Neural cell (in vitro differentiated cells): ENCODE measurements around the gene TMEM131L. TPM values are rescaled to one million over a fixed set of nuclear protein-coding genes. Genes with fewer than 3 reads are reported as not detected.
"Not testable (repeated sequence)": the region's sequence is repeated elsewhere in the genome, so short reads cannot be mapped to it uniquely, and the experiment has no call there.

Experiments used
- H2AFZ ChIP-seq: fragments of 200-600, 300-800 bp; sonication (generic), shearing (Covaris generic); 2 replicates; pipeline ENCODE4 v1.6.0; 2014; ENCODE audit warnings: low read depth, mild to moderate bottlenecking, antibody characterized with exemption, low read length, moderate library complexity
- H3F3A ChIP-seq: fragments of 200-600 bp; shearing (Covaris generic); 2 replicates; pipeline ENCODE4 v1.6.1; 2016; ENCODE audit warnings: mild to moderate bottlenecking, moderate library complexity, mixed read lengths, antibody characterized with exemption, low read length; ENCODE audit not compliant: insufficient read depth, poor library complexity, severe bottlenecking
- H3K27ac ChIP-seq: fragments of 200-600, 300-800 bp; sonication (generic), shearing (Covaris generic); 2 replicates; pipeline ENCODE4 v1.5.1; 2014; ENCODE audit warnings: mild to moderate bottlenecking, low read length, moderate library complexity
- H3K27me3 ChIP-seq: fragments of 300-800, 200-600 bp; sonication (generic), shearing (Covaris generic); 2 replicates; pipeline ENCODE4 v1.6.0; 2014; ENCODE audit warnings: mild to moderate bottlenecking, low read depth, low read length, moderate library complexity; ENCODE audit not compliant: insufficient read depth
- H3K36me3 ChIP-seq: fragments of 300-800, 200-600 bp; sonication (generic), shearing (Covaris generic); 2 replicates; pipeline ENCODE4 v1.5.1; 2014; ENCODE audit warnings: mild to moderate bottlenecking, antibody characterized with exemption, low read length, moderate library complexity; ENCODE audit not compliant: insufficient read depth
- H3K4me2 ChIP-seq: fragments of 300-800, 200-600 bp; sonication (generic), shearing (Covaris generic); 2 replicates; pipeline ENCODE4 v1.6.0; 2014; ENCODE audit warnings: mild to moderate bottlenecking, low read length
- H3K4me3 ChIP-seq: fragments of 300-800, 200-600 bp; sonication (generic), shearing (Covaris generic); 2 replicates; pipeline ENCODE4 v1.5.1; 2014; ENCODE audit warnings: mild to moderate bottlenecking, low read length, moderate library complexity
- H3K79me2 ChIP-seq: fragments of 200-600 bp; shearing (Covaris generic); replicated peaks from 2 replicates; pipeline ENCODE4 v1.6.0; 2014; ENCODE audit warnings: mild to moderate bottlenecking, low read length, moderate library complexity; ENCODE audit not compliant: insufficient read depth
- H3K9ac ChIP-seq: fragments of 300-800, 200-600 bp; sonication (generic), shearing (Covaris generic); 2 replicates; pipeline ENCODE4 v1.6.1; 2016; ENCODE audit warnings: mild to moderate bottlenecking, low read length, mixed read lengths
- H3K9me2 ChIP-seq: fragments of 200-600 bp; shearing (Covaris generic); 2 replicates; pipeline ENCODE4 v1.6.1; 2016; ENCODE audit warnings: mild to moderate bottlenecking, low read length, mixed read lengths; ENCODE audit not compliant: insufficient read depth
- H3K9me3 ChIP-seq: fragments of 200-600, 300-800 bp; sonication (generic), shearing (Covaris generic); 2 replicates; pipeline ENCODE4 v1.6.1; 2016; ENCODE audit warnings: mild to moderate bottlenecking, mixed run types, low read length, moderate library complexity, mixed read lengths
- H4K20me1 ChIP-seq: fragments of 200-600 bp; shearing (Covaris generic); 2 replicates; pipeline ENCODE4 v1.6.1; 2016; ENCODE audit warnings: mild to moderate bottlenecking, mixed run types; ENCODE audit not compliant: insufficient read depth
- CTCF ChIP-seq: fragments of 450-650 bp; IDR thresholded peaks from 2 replicates; pipeline ENCODE4 v1.5.1; 2014; ENCODE audit warnings: antibody characterized with exemption, mild to moderate bottlenecking, moderate library complexity; ENCODE audit not compliant: poor library complexity, severe bottlenecking
- EP300 ChIP-seq: fragments of 450-650 bp; conservative IDR thresholded peaks from 2 replicates; pipeline ENCODE4 v1.6.1; 2014; ENCODE audit warnings: antibody characterized with exemption, mild to moderate bottlenecking, moderate library complexity; ENCODE audit not compliant: poor library complexity, severe bottlenecking
- EZH2 ChIP-seq: fragments of 200-600, 300-800 bp; shearing (Covaris generic), sonication (generic); IDR thresholded peaks from 2 replicates; pipeline ENCODE4 v1.6.1; 2014; ENCODE audit warnings: antibody characterized with exemption, low read length, borderline replicate concordance, mild to moderate bottlenecking; ENCODE audit not compliant: insufficient read depth, poor library complexity, severe bottlenecking
- MXI1 ChIP-seq: fragments of 450-650 bp; conservative IDR thresholded peaks from 2 replicates; pipeline ENCODE4 v1.6.1; 2014; ENCODE audit warnings: antibody characterized with exemption, mild to moderate bottlenecking; ENCODE audit not compliant: poor library complexity, severe bottlenecking
- POLR2AphosphoS5 ChIP-seq: IDR thresholded peaks from 2 replicates; pipeline ENCODE4 v1.6.1; 2012
- RAD21 ChIP-seq: fragments of 450-650 bp; conservative IDR thresholded peaks from 2 replicates; pipeline ENCODE4 v1.6.1; 2014; ENCODE audit warnings: antibody characterized with exemption, mild to moderate bottlenecking, moderate library complexity
- REST ChIP-seq: IDR thresholded peaks from 2 replicates; pipeline ENCODE4 v1.6.1; 2012; ENCODE audit warnings: borderline replicate concordance
- SMC3 ChIP-seq: fragments of 450-650 bp; conservative IDR thresholded peaks from 2 replicates; pipeline ENCODE4 v1.6.1; 2014; ENCODE audit warnings: antibody characterized with exemption, mild to moderate bottlenecking, moderate library complexity; ENCODE audit not compliant: poor library complexity
- TAF1 ChIP-seq: IDR thresholded peaks from 2 replicates; pipeline ENCODE4 v1.6.1; 2012; ENCODE audit warnings: low read depth
- polyA minus RNA-seq: library from RNA; depleted of rRNA, polyadenylated mRNA; stranded (reverse); fragments of >200 nt; gene quantifications from 2 replicates; pipeline ENCODE4 v1.2.3, GENCODE V29; 2014
- polyA plus RNA-seq: library from polyadenylated mRNA; depleted of rRNA; stranded (reverse); fragments of >200 nt; gene quantifications from 2 replicates; pipeline ENCODE4 v1.2.3, GENCODE V29; 2014

Gene TMEM131L
- polyA plus RNA-seq (11.1 and 14.5 TPM in 2 replicates), polyA minus RNA-seq (59.6 and 63.5 TPM in 2 replicates)

GRCh38 chr4:153466081-153466948 lies at the start of gene TMEM131L:
TSS of gene TMEM131L (plus strand) at chr4:153466360. CDS start at chr4:153466398, 38 bp downstream.
- Histone ChIP-seq H3K9me3 (no peaks in the 10 kb centered on the region), H3K4me3 (peak within 1 kb of the TSS; percentile 97), H4K20me1 (no peaks in the 10 kb centered on the region), H3K27ac (peak within 1 kb of the TSS; percentile 69), H3K36me3 (no peaks in the 10 kb centered on the region), H2AFZ (peak within 1 kb of the TSS; percentile 78), H3K9ac (peak within 1 kb of the TSS; percentile 84), H3F3A (no peaks in the 10 kb centered on the region), H3K9me2 (no peaks in the 10 kb centered on the region), H3K27me3 (no peaks in the 10 kb centered on the region), H3K4me2 (peak within 1 kb of the TSS; percentile 92), H3K79me2 (peaks cover 47% of the 10 kb centered on the region)
- no peak for TF ChIP-seq SMC3
- TF ChIP-seq CTCF: peak; percentile 47
- TF ChIP-seq TAF1: no peak
- no peak for TF ChIP-seq EP300
- peak; percentile 76 for TF ChIP-seq POLR2AphosphoS5
- no peak for TF ChIP-seq EZH2
- TF ChIP-seq REST: peak; percentile 47
- peak; percentile 53 for TF ChIP-seq MXI1
- TF ChIP-seq RAD21: peak; percentile 15

GRCh38 chr4:153416456-153416855 lies 49.7 kb upstream of the TMEM131L start:
- H3K27ac ChIP-seq, H3K9ac ChIP-seq, H3K9me3 ChIP-seq, H3K4me2 ChIP-seq, H3K27me3 ChIP-seq, H3K9me2 ChIP-seq, H4K20me1 ChIP-seq, H3K79me2 ChIP-seq, H2AFZ ChIP-seq, H3K36me3 ChIP-seq, H3F3A ChIP-seq, H3K4me3 ChIP-seq: not testable (repeated sequence)
